Activated CD4-positive, alpha-beta memory T cell treated with anti-CD3 and anti-CD28 coated beads, Interleukin-2, amount 10 ng/mL, durations not matched to agents 7 days and 5 days (primary cell): ENCODE measurements around the gene RING1. TPM values are rescaled to one million over a fixed set of nuclear protein-coding genes. Genes with fewer than 3 reads are reported as not detected.

Experiments
- CTCF ChIA-PET: fragments of 350-600 bp; sonication (Branson Sonifier 250); formaldehyde crosslinking; loops from one replicate; lab custom pipeline; 2021; ENCODE audit warnings: antibody characterized with exemption, inconsistent platforms; lab: Charles Lee
- POLR2A ChIA-PET: fragments of 350-600 bp; sonication (Branson Sonifier 250); formaldehyde crosslinking; loops from one replicate; lab custom pipeline; 2021; ENCODE audit warnings: antibody characterized with exemption; lab: Charles Lee
- DNase-seq: peaks from one replicate; pipeline ENCODE4 v3.0.0-alpha.2; 2020
- H3K27ac Mint-ChIP-seq: one replicate; pipeline ENCODE4 v1.8.0; 2021; ENCODE audit warnings: mild to moderate bottlenecking, mixed read lengths
- H3K27me3 Mint-ChIP-seq: one replicate; pipeline ENCODE4 v1.8.0; 2021; ENCODE audit warnings: mixed read lengths
- H3K36me3 Mint-ChIP-seq: one replicate; pipeline ENCODE4 v1.8.0; 2021; ENCODE audit warnings: low read depth, mixed read lengths
- H3K4me1 Mint-ChIP-seq: one replicate; pipeline ENCODE4 v1.8.0; 2021; ENCODE audit warnings: mixed read lengths
- H3K4me3 Mint-ChIP-seq: one replicate; pipeline ENCODE4 v1.8.0; 2021; ENCODE audit warnings: mild to moderate bottlenecking, mixed read lengths
- H3K9me3 Mint-ChIP-seq: one replicate; pipeline ENCODE4 v1.8.0; 2021; ENCODE audit warnings: mixed read lengths
- total RNA-seq, 2 experiments: library from RNA; stranded (reverse); gene quantifications; one replicate each; pipeline ENCODE4 v1.2.3, GENCODE V29; 2021

The RING1 gene
- total RNA-seq, 2 experiments from 2014 or later = 29.7 to 32.1 TPM

- CTCF ChIA-PET = no interaction called here
- no peaks in the 10 kb centered on the region for H3K36me3 Mint-ChIP-seq
Observed at GRCh38 chr6:33167374-33168283, 40.7 kb upstream of the RING1 start.

GRCh38 chr6:33168284-33168601, 40.1 kb upstream of the RING1 start:
- no peak overlapping the region for H3K4me3 Mint-ChIP-seq

More at GRCh38 chr6:33167374-33168283, 40.7 kb upstream of the RING1 start:
- H3K4me1 Mint-ChIP-seq = no peaks in the 10 kb centered on the region
- no peaks in the 10 kb centered on the region for H3K9me3 Mint-ChIP-seq
- POLR2A ChIA-PET = interaction anchor here (0.7 kb wide), 1 partner anchor 92 kb away, joined by 3 read pairs; the partner anchor contains the start of gene HLA-DPB1
- H3K27me3 Mint-ChIP-seq = peaks cover 3% of the 10 kb centered on the region
- H3K27ac Mint-ChIP-seq = no peak overlapping the region
- no peak for DNase-seq
- no peak overlapping the region for H3K4me3 Mint-ChIP-seq

DNA sequence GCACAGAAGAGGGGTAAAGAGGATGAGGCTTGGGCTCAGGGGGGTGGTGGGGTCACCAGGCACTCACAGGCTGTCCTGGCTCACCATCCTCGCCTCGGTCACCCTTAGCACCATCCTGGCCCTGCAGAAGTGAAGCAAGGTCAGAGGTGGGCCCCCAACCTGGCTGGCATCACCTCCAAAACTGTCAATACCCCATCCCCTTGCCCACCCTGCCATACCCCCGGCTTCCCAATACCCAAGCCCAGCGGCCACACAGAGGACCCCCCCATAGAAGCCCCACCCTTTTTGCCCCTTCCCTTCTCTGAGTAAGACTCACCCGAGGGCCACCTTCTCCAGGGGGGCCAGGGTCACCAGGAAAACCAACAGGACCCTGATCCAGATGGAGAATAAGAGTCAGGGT, 39.7 kb upstream of the RING1 start:
- H3K4me3 Mint-ChIP-seq = no peak overlapping the region
- no peaks in the 10 kb centered on the region for H3K9me3 Mint-ChIP-seq
- H3K4me1 Mint-ChIP-seq = no peaks in the 10 kb centered on the region
- POLR2A ChIA-PET = interaction anchor here (0.7 kb wide), 1 partner anchor 93 kb away, joined by 3 read pairs; the partner anchor contains the start of gene HLA-DPB1
- DNase-seq = no peak
- H3K27ac Mint-ChIP-seq = no peak overlapping the region
- peaks cover 3% of the 10 kb centered on the region for H3K27me3 Mint-ChIP-seq
- H3K36me3 Mint-ChIP-seq = no peaks in the 10 kb centered on the region
- CTCF ChIA-PET = no interaction called here

More at GRCh38 chr6:33168284-33168601, 40.1 kb upstream of the RING1 start:
- Mint-ChIP-seq H3K27me3 (peaks cover 3% of the 10 kb centered on the region), H3K4me1 (no peaks in the 10 kb centered on the region), H3K27ac (no peak overlapping the region), H3K9me3 (no peaks in the 10 kb centered on the region), H3K36me3 (no peaks in the 10 kb centered on the region)
- CTCF ChIA-PET = no interaction called here
- POLR2A ChIA-PET = interaction anchor here (0.7 kb wide), 1 partner anchor 93 kb away, joined by 3 read pairs; the partner anchor contains the start of gene HLA-DPB1
- DNase-seq = no peak

- DNase-seq = no peak
- Mint-ChIP-seq H3K4me1 (no peaks in the 10 kb centered on the region), H3K27me3 (no peaks in the 10 kb centered on the region), H3K27ac (no peak overlapping the region), H3K36me3 (no peaks in the 10 kb centered on the region), H3K4me3 (no peak overlapping the region), H3K9me3 (no peaks in the 10 kb centered on the region)
- ChIA-PET CTCF (no interaction called here), POLR2A (no interaction called here)
Observed at GRCh38 chr6:33169291-33170175, 38.8 kb upstream of the RING1 start.

DNA sequence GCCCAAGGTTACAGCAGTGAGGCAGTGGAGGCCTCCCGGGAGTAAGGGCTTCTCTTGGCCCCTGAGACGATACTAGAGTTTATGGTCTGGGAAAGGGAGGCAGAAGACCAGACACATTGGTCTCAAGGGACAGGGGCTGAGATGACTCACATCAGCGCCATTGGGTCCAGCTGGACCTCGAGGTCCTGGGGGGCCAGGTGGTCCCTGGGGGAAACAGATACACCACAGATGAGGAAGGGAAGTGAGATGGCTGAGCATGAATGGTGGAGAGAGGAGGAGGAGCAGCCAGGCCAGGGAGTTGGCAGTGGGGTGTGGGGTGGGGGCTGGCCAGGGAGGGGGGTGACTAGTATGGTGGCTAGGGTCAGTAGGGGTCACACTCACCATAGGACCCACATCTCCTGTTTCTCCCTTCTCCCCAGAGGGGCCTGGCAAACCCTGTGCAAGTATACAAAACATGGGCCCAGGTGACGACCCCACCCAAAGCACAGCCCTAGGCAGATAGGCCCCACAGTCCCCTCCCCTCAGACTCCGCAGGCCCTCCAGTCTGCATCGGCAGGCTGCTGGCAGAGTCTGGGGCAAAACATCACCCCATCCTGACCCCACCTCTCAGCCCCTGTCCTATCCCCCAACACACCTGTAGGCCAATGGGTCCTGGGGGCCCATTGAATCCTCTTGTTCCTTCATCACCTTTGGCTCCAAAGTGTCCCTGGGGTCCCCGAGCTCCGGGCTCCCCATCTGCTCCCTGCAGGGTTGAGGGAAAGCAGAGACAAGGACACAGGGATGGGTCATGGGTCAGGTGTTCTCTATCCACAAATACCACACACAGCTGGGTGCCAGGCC, 37.9 kb upstream of the RING1 start:
- CTCF ChIA-PET = no interaction called here
- H3K27ac Mint-ChIP-seq = no peak overlapping the region
- DNase-seq = no peak
- H3K9me3 Mint-ChIP-seq = no peaks in the 10 kb centered on the region
- POLR2A ChIA-PET = no interaction called here
- peaks cover 2% of the 10 kb centered on the region for H3K27me3 Mint-ChIP-seq
- H3K36me3 Mint-ChIP-seq = no peaks in the 10 kb centered on the region
- no peak overlapping the region for H3K4me3 Mint-ChIP-seq
- H3K4me1 Mint-ChIP-seq = no peaks in the 10 kb centered on the region

DNA sequence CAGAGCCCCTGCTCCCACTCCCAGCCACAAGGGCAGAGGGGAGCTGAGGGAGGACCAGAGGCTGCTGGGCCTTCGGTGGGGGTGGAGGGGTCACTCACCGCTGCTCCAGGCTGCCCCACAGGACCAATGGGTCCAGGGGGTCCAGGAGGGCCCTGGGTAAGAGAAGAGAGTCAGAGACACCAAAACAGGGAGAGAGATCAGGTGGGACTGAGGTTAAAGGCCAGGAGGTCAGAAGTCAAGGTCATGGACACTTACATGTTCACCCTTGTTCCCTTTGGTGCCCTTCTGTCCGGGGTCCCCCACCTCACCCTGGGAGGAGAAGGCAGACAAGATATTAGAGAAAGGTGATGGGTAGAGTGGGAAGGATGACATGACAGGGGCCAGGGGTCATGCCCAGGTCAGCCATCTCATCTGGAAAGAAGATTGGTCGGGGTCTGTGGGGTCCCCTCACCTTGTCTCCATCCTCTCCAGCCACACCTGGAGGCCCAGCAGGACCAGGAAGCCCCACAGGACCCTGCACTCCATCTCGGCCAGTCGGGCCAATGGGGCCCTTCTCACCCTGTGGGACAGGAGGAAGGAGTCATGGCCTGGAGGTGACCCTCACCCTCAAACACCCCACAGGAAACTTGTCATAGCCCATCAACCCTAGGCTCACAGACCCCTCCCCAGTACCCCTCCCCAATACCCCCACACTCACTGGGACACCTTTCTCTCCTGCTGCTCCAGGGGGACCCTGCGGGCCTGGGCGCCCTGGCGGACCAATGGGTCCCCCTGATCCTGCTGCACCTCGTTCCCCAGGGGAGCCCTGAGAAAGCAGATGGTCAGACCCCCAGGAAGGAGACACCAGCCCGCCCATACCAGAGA, 37.1 kb upstream of the RING1 start:
- CTCF ChIA-PET = interaction anchor here (1.0 kb wide), 1 partner anchor 12 kb away, joined by 3 read pairs; no protein-coding TSS in a partner anchor
- no peaks in the 10 kb centered on the region for H3K9me3 Mint-ChIP-seq

DNA sequence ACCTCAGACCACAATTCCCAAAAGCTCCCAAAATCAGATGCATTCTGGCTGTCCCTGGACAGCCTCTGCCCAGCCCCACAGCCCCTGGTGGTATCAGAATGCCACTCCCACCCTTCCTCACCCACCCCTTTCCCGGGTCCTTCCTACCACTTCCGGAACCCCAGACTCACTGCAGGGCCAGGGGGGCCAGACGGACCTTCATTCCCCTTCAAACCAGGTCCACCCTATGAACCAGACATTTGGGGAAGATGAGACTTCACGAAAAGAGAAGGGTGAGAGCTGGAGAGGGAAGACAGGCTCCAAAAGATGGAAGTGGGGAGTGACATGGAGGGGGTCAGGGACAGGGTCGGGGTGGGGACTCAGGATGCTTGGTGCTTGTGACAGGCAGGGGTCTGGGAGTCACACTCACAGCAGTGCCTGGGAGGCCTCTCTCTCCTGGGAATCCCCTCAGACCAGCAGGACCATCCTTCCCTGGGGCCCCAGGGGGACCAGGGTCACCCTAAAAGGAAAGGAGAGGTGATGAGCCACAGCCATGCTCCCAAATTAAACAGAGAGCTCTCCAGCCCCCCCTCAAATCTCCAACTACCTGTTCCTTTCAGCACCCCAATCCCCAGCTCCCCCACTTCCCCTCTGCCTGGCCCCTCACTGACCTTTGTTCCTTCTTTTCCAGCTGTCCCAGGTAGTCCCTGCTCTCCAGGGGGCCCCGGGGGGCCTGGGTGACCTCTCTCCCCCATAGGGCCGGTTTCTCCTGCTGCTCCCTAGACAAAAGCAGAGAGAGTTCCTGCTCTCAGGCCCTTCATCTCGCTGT, 36.2 kb upstream of the RING1 start:
- Mint-ChIP-seq H3K27ac (no peak overlapping the region), H3K9me3 (no peaks in the 10 kb centered on the region), H3K4me3 (no peak overlapping the region), H3K36me3 (no peaks in the 10 kb centered on the region), H3K4me1 (no peaks in the 10 kb centered on the region), H3K27me3 (peaks cover 2% of the 10 kb centered on the region)
- DNase-seq = no peak
- CTCF ChIA-PET = interaction anchor here (1.0 to 1.8 kb wide), 2 partner anchors 13 to 76 kb away, joined by 3 to 5 read pairs; no protein-coding TSS in a partner anchor
- POLR2A ChIA-PET = interaction anchor here (2.3 kb wide), 1 partner anchor 77 kb away, joined by 9 read pairs; no protein-coding TSS in a partner anchor

More for the DNA sequence above, 37.1 kb upstream of the RING1 start:
- no peak overlapping the region for H3K4me3 Mint-ChIP-seq
- H3K27me3 Mint-ChIP-seq = peaks cover 2% of the 10 kb centered on the region
- H3K36me3 Mint-ChIP-seq = no peaks in the 10 kb centered on the region
- no peak for DNase-seq
- POLR2A ChIA-PET = no interaction called here
- no peak overlapping the region for H3K27ac Mint-ChIP-seq
- no peaks in the 10 kb centered on the region for H3K4me1 Mint-ChIP-seq

DNA sequence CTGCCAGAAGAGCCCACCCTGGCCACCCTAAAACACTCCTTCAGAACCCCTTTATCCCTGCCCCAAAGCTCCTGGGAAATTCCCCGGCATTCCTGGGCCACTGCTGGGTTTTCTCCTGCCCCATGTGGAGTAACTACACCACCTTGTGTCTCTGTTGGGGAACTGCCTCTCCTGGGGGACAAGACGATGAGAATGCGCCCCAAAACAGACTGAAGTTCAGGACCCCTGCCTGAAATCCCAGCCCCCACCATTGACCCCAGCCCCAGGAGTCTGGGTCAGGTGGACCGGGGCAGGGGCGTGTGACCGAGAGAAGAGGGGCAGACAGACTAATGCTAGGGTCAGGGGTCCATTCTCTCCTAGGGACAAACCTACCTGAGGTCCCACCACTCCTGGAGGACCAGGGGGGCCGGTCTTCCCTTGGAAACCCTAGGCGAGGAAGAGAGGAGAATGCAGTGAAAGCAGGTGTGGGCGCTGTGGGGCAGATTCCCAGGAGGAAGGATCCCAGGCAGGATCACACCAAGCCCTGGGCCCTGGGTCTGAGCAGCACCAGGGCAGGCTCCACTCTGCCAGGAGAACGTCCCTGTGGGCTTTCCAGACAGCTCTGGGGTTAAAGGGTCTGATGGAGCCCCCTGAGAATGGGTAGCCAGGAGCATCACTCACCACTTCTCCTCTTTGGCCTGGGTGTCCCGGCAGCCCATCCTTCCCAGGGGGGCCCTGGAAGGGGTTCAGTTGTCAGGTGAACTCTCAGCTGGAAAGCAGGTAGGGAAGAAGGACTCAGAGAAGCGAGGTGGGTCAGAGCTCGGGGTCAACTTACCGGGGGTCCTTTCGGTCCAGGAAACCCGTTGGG, 35.4 kb upstream of the RING1 start:
- peaks cover 2% of the 10 kb centered on the region for H3K27me3 Mint-ChIP-seq
- no peaks in the 10 kb centered on the region for H3K4me1 Mint-ChIP-seq
- ChIA-PET POLR2A (interaction anchor here (2.3 kb wide), 1 partner anchor 76 kb away, joined by 9 read pairs; no protein-coding TSS in a partner anchor), CTCF (interaction anchor here (0.6 to 1.8 kb wide), 2 partner anchors 11 to 75 kb away, joined by 3 to 5 read pairs; no protein-coding TSS in a partner anchor)
- no peak overlapping the region for H3K4me3 Mint-ChIP-seq
- no peak overlapping the region for H3K27ac Mint-ChIP-seq
- no peak for DNase-seq
- H3K9me3 Mint-ChIP-seq = no peaks in the 10 kb centered on the region
- no peaks in the 10 kb centered on the region for H3K36me3 Mint-ChIP-seq

DNA sequence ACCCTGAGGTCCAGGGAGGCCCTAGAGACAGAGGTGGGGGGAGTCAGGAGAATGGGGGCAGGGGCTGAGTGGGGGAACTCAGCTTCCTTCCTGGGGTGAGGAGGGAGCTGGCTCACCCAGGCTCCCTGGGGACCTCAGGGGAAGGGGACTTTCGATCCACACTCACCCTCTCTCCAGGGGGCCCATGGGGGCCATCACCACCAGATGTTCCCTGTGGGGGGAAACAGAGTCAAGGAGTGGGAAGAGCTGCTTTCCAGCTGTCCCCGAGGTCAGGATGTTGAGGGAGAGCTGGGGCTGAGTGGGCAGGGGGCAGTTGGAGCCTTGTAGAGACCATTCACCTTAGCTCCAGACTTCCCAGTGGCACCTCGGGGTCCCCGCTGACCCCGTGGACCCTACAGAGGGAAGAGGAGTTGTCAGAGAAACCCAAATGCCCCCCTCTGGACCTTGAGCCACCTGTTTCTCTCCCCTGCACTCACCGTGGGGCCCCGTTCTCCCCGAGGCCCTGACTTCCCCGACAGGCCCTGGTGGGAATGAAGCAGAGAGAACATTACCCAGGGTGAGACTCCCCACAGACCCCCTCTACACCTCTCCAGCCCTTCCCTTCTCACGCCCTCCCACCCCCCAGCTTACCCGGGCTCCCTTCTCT, 34.6 kb upstream of the RING1 start:
- Mint-ChIP-seq H3K27ac (no peak overlapping the region), H3K36me3 (no peaks in the 10 kb centered on the region), H3K27me3 (peaks cover 2% of the 10 kb centered on the region), H3K9me3 (no peaks in the 10 kb centered on the region), H3K4me3 (no peak overlapping the region), H3K4me1 (no peaks in the 10 kb centered on the region)
- ChIA-PET CTCF (interaction anchor here (0.6 to 1.8 kb wide), 2 partner anchors 12 to 75 kb away, joined by 3 to 5 read pairs; no protein-coding TSS in a partner anchor), POLR2A (interaction anchor here (2.3 kb wide), 1 partner anchor 75 kb away, joined by 9 read pairs; no protein-coding TSS in a partner anchor)
- DNase-seq = no peak

GRCh38 chr6:33174784-33175183, 33.5 kb upstream of the RING1 start:
- H3K9me3 Mint-ChIP-seq = no peaks in the 10 kb centered on the region
- no peak overlapping the region for H3K27ac Mint-ChIP-seq
- CTCF ChIA-PET = no interaction called here
- DNase-seq = no peak
- POLR2A ChIA-PET = no interaction called here
- no peak overlapping the region for H3K4me3 Mint-ChIP-seq
- no peaks in the 10 kb centered on the region for H3K36me3 Mint-ChIP-seq
- no peaks in the 10 kb centered on the region for H3K4me1 Mint-ChIP-seq
- peaks cover 2% of the 10 kb centered on the region for H3K27me3 Mint-ChIP-seq
